Mucosa of rectum (tissue), 2 donors: ENCODE measurements around the gene KCP.

ENCODE experiments used
- H3K27ac ChIP-seq, 2 donors: one replicate each; pipeline ENCODE4 v1.7.0; 2013; ENCODE audit warnings: inconsistent platforms in 2 of 2, low read depth in 2 of 2, low read length in 2 of 2
- H3K27me3 ChIP-seq, 2 donors: one replicate each; pipeline ENCODE4 v1.7.0; 2013; ENCODE audit warnings: low read length in 2 of 2; ENCODE audit not compliant: control insufficient read depth in 2 of 2, insufficient read depth in 2 of 2
- H3K36me3 ChIP-seq, 2 donors: one replicate each; pipeline ENCODE4 v1.7.0; 2013; ENCODE audit warnings: low read length in 2 of 2; ENCODE audit not compliant: control insufficient read depth in 2 of 2, insufficient read depth in 2 of 2
- H3K4me1 ChIP-seq, 2 donors: one replicate each; pipeline ENCODE4 v1.7.0; 2013; ENCODE audit warnings: low read length in 2 of 2, mild to moderate bottlenecking in 1 of 2; ENCODE audit not compliant: control insufficient read depth in 2 of 2, insufficient read depth in 2 of 2
- H3K4me3 ChIP-seq, 2 donors: one replicate each; pipeline ENCODE4 v1.7.0; 2013; ENCODE audit warnings: low read length in 2 of 2
- H3K9ac ChIP-seq, 2 donors: one replicate each; pipeline ENCODE4 v1.7.0; 2013; ENCODE audit warnings: low read length in 2 of 2, low read depth in 1 of 2, mild to moderate bottlenecking in 1 of 2
- H3K9me3 ChIP-seq, 2 donors: one replicate each; pipeline ENCODE4 v1.7.0; 2013; ENCODE audit warnings: low read length in 2 of 2; ENCODE audit not compliant: control insufficient read depth in 2 of 2
- donor health status: healthy.
- donor health status: Normal muscosa, but diverticular disease.

KCP gene

DNA sequence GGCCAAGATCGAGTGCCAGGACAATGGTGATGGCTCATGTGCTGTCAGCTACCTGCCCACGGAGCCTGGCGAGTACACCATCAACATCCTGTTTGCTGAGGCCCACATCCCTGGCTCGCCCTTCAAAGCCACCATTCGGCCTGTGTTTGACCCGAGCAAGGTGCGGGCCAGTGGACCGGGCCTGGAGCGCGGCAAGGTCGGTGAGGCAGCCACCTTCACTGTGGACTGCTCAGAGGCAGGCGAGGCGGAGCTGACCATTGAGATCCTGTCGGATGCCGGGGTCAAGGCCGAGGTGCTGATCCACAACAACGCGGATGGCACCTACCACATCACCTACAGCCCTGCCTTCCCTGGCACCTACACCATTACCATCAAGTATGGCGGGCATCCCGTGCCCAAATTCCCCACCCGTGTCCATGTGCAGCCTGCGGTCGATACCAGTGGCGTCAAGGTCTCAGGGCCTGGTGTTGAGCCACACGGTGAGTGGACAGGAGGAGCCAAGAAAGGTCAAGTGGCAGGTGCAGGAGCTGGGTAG, 65.7 kb downstream of the KCP start:
- Histone ChIP-seq H3K27ac (no peak overlapping the region), H3K36me3 (no peaks in the 10 kb centered on the region), H3K27me3 (no peaks in the 10 kb centered on the region), H3K4me1 (peaks cover 3 to 4% of the 10 kb centered on the region in 2 donors), H3K9ac (no peak overlapping the region), H3K4me3 (no peak overlapping the region), H3K9me3 (no peaks in the 10 kb centered on the region)

DNA sequence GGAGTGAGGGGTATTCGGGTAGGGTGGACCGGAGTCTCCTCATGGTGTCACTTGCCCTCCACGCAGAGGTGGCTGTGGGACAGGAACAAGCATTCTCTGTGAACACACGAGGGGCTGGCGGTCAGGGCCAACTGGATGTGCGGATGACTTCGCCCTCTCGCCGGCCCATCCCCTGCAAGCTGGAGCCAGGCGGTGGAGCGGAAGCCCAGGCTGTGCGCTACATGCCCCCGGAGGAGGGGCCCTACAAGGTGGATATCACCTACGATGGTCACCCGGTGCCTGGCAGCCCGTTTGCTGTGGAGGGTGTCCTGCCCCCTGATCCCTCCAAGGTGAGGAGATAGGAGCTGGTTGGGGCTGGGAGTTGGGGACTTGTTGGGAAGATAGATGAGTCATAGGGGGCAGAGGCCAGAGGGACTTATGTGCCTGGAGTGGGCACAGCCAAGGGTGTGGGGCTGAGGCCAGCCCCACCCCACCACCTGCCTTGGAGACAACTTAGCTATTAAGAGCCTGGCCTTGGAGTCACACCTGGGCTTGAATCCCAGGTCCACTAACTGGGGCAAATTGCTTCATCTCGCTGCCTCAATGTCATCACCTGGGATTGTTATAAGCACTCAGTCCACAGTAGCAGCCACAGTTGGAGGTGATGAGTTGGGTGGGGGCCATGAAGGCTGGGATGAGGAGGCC, 66.4 kb downstream of the KCP start:
- Histone ChIP-seq H3K9me3 (no peaks in the 10 kb centered on the region), H3K27me3 (no peaks in the 10 kb centered on the region), H3K9ac (no peak overlapping the region), H3K36me3 (no peaks in the 10 kb centered on the region), H3K4me1 (peaks cover 3 to 4% of the 10 kb centered on the region in 2 donors), H3K27ac (no peak overlapping the region), H3K4me3 (no peak overlapping the region)

DNA sequence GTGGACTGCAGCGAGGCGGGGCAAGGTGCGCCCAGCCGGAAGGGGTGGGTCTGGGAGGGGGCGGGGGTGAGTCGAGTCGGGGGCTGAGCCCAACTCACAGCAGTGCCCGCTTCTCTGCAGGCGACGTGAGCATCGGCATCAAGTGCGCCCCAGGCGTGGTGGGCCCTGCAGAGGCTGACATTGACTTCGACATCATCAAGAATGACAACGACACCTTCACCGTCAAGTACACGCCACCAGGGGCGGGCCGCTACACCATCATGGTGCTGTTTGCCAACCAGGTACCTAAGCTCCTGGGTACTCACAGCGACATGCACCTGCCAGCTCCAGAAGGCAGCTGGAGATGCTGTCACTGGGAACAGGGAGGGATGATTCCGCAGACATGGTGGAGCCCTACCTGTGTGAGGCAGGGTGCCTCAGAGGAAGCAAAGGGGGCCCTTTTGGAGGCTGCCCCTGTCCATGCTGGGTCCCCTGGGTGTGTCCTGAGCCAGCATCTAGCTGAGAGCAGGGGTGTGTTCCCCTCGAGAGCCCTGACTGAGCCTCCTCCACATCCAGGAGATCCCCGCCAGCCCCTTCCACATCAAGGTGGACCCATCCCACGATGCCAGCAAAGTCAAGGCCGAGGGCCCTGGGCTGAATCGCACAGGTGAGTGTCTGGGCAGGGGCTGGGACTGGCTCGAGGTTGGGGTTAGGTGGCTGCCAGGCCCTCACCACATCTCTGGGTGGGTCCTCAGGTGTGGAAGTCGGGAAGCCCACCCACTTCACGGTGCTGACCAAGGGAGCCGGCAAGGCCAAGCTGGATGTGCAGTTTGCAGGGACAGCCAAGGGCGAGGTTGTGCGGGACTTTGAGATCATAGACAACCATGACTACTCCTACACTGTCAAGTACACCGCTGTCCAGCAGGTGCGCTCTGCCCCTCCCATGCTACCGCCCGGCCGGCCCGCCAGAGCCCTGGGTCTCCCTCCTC, 67.6 kb downstream of the KCP start:
- H3K27me3 ChIP-seq = no peaks in the 10 kb centered on the region
- H3K36me3 ChIP-seq = peaks cover 0 to 2% of the 10 kb centered on the region in 2 donors
- no peak overlapping the region for H3K4me3 ChIP-seq
- H3K4me1 ChIP-seq = peaks cover 3 to 4% of the 10 kb centered on the region in 2 donors
- no peaks in the 10 kb centered on the region for H3K9me3 ChIP-seq
- H3K27ac ChIP-seq = no peak overlapping the region
- no peak overlapping the region for H3K9ac ChIP-seq

DNA sequence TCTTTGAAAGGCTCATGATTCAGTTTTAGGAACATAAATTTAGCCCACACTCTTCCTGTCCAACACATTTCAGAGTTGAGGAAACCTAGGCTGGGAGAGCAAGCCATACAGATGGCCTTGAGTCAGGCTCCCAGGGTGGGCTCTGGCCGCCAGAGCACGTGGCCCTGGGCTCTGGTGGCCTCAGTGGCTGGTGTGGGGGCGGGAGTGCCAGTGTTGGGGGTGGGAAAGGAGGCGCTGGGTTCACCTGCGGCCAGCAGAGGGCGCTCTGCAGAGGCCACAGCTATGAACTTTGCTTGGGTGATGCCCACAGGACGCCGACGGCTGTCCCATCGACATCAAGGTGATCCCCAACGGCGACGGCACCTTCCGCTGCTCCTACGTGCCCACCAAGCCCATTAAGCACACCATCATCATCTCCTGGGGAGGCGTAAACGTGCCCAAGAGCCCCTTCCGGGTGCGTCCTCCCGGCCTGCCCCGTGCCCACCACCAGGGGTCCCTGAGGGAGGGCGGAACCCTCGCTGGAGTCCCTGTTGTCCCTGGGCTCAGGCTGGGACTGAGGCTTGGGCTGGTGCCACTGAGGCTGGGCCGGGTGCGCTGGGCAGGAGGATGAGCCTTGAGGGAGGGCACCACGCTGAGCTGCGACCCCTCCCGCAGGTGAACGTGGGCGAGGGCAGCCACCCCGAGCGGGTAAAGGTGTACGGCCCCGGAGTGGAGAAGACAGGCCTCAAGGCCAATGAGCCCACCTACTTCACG, 68.4 kb downstream of the KCP start:
- Histone ChIP-seq H3K36me3 (peaks cover 0 to 3% of the 10 kb centered on the region in 2 donors), H3K4me3 (no peak overlapping the region), H3K27ac (no peak overlapping the region), H3K4me1 (peaks cover 3 to 4% of the 10 kb centered on the region in 2 donors), H3K27me3 (no peaks in the 10 kb centered on the region), H3K9ac (no peak overlapping the region), H3K9me3 (no peaks in the 10 kb centered on the region)

DNA sequence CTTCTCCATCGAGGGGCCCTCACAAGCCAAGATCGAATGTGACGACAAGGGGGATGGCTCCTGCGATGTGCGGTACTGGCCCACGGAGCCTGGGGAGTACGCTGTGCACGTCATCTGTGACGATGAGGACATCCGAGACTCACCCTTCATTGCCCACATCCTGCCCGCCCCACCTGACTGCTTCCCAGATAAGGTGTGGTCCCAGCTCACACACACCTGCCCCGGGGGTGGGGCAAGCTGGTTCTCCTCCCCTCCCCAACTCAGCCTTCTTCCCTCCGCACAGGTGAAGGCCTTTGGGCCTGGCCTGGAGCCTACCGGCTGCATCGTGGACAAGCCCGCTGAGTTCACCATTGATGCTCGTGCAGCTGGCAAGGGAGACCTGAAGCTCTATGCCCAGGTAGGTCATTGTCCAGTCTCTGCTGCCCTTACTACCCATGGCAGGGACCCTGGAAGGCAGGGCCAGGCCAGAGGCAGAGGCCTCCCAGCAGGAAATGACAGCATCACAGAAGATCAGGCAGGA, 69.3 kb downstream of the KCP start:
- H3K36me3 ChIP-seq = peaks cover 0 to 3% of the 10 kb centered on the region in 2 donors
- H3K4me3 ChIP-seq = no peak overlapping the region
- no peaks in the 10 kb centered on the region for H3K9me3 ChIP-seq
- H3K27ac ChIP-seq = no peak overlapping the region
- H3K27me3 ChIP-seq = no peaks in the 10 kb centered on the region
- peaks cover 3 to 4% of the 10 kb centered on the region in 2 donors for H3K4me1 ChIP-seq
- no peak overlapping the region for H3K9ac ChIP-seq

DNA sequence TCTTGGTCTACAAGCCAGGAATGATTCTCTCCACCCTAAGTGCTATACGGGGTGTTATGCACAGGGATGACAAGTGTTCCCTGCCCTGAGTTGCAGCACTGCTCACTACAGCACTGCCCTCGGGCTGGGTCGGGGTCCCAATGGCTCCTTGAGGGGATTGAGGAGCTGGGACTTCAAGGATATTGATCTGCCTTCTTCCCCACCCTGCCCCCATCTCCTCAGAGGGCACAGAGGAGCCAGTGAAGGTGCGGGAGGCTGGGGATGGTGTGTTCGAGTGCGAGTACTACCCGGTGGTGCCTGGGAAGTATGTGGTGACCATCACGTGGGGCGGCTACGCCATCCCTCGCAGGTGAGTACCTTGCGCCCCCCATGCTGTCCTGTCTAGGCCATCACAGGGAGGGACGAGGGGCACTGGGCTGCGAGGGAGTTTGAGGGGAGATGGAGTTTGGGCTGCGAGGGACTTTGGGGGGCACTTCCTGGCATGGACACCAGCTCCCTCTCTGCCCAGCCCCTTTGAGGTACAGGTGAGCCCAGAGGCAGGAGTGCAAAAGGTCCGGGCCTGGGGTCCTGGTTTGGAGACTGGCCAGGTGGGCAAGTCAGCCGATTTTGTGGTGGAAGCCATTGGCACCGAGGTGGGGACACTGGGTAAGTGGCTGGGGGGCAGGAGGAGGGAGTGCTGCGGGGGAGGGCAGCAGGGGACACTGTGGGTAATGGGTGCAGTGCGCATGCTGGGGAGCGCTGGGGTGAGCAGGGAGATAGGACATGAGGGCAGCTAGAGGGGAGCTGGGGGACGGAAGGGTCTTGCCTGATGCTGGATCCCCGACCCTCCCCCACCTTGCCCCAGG, 70.0 kb downstream of the KCP start:
- H3K9me3 ChIP-seq = no peaks in the 10 kb centered on the region
- no peaks in the 10 kb centered on the region for H3K27me3 ChIP-seq
- no peak overlapping the region for H3K27ac ChIP-seq
- peaks cover 3 to 4% of the 10 kb centered on the region in 2 donors for H3K4me1 ChIP-seq
- H3K9ac ChIP-seq = peak overlapping the region in 1 of 2 donors; percentile 12
- H3K4me3 ChIP-seq = no peak overlapping the region
- peaks cover 0 to 3% of the 10 kb centered on the region in 2 donors for H3K36me3 ChIP-seq

DNA sequence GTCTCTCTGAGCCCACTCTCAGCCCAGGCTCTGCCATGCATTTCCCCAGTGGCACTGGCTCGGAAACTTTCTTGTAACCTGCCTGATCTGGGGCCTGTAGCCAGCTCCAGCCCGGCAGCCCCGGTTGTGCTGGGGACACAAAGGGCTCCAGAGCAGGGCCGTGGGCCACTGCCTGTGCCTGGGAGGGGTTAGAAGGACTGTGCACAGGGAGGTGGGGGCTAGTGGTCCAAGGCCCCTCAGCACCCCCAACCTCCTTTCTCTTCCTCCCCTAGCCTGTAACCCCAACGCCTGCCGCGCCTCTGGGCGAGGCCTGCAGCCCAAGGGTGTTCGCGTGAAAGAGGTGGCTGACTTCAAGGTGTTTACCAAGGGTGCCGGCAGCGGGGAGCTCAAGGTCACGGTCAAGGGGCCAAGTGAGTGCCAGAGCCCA, 70.7 kb downstream of the KCP start:
- Histone ChIP-seq H3K27ac (no peak overlapping the region), H3K27me3 (no peaks in the 10 kb centered on the region), H3K9ac (peak overlapping the region in 1 of 2 donors; percentile 12), H3K4me3 (no peak overlapping the region), H3K4me1 (peaks cover 3 to 4% of the 10 kb centered on the region in 2 donors), H3K36me3 (peaks cover 0 to 3% of the 10 kb centered on the region in 2 donors), H3K9me3 (no peaks in the 10 kb centered on the region)

DNA sequence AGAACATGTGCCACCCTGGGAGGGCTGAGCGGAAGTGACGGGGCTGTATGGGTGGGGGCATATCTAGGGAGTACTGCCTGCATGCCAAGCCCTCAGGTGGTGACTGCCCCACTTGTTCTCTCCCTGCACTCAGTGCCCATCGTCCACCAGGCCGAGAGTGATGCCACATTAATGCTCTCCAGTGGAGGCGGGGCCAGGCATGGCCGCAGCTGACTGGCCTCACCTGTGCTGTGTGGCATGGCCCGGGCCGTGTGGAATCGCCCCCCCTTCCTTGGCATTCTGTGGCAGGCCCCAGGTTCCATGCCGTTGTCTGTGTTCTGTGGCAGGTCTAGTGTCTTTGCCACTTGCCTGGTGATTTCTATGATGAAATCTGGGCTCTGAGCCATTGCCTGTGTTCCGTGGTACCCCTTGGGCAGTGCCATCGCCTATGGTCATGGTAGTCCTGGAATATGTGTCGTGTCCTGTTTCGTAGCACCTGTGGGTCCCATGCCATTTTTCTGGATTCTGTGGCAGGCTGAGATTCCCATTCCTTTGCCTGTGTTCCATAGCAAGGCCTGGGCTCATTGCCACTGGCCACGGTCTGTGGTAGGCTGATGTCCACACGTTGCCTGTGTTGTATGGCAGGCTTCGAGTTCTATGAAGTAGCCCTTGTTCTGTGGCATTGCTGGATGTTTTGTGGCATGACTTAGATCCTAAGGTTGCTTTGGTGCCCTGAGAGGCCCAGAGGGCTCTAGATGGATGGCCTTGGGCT, 71.4 kb downstream of the KCP start:
- Histone ChIP-seq H3K27ac (no peak overlapping the region), H3K4me3 (no peak overlapping the region), H3K9ac (no peak overlapping the region), H3K4me1 (peaks cover 3 to 4% of the 10 kb centered on the region in 2 donors), H3K36me3 (peaks cover 0 to 3% of the 10 kb centered on the region in 2 donors), H3K9me3 (no peaks in the 10 kb centered on the region), H3K27me3 (no peaks in the 10 kb centered on the region)
